HG02970 (cell line): ENCODE measurements around the gene OR52N5.
A peak's percentile ranks its signal among the peaks of the same experiment; 100 is the strongest.

Experiments used
- ATAC-seq: cut with Tn5 transposase; IDR thresholded peaks from one replicate; pipeline ENCODE4 v1.9.1; 2021; ENCODE audit warnings: mild to moderate bottlenecking, moderate library complexity, moderate number of reproducible peaks; ENCODE audit not compliant: unreplicated experiment, low FRiP score

The OR52N5 gene

DNA sequence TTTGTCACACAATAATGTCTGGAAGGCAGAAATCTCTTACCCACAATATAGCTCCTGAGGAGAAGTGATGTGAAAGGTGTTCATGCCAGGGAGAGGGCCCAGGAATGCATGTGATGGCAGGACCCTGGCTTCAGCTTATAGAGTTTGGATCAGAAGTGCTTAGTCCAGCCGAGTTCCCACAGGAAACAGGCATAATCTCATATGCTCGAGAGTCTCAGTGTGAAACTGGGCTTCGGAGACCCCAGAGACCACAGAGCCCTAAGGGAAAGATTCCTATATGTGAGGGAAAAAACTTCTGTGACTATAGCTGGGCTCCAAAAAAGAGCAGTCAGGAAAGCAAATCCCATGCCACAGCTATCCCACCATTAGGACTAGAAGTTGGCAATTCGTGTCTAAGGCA is at the start of gene OR52N5:
TSS of gene OR52N5 (minus strand) at position 101 of the 400 bp plus-strand sequence. CDS start 4,721 bp downstream, outside the sequence.
- no peak for ATAC-seq

DNA sequence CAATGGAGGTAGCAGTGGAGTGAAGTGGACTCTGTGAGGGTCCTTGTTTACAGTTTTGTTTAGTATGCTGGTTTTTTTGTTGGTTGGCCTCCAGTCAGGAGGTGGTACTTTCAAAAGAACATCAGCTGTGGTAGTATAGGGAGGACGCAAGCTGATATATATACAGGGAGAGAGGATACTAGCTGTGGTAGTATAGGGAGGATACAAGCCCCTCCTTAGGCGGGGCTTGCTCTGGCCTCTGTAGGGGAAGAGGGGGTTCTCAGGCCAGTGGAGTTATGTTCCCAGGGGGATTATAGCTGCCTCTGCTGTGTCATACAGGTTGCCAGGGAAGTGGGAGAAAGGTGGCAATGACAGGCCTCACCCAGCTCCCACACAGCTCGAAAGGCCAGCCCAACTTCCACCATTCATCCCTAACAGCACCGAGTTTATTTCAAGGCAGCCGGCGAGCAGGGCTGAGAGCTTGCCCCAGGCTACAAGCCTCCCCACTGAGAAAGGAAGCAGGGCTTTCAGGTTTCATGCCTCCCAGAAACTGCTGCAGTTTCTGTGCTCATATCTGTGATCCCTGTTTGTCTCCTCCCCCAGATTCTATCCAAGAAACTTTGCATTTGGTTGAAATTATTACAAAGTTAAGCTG is 48.2 kb upstream of the OR52N5 start:
- ATAC-seq = no peak

DNA sequence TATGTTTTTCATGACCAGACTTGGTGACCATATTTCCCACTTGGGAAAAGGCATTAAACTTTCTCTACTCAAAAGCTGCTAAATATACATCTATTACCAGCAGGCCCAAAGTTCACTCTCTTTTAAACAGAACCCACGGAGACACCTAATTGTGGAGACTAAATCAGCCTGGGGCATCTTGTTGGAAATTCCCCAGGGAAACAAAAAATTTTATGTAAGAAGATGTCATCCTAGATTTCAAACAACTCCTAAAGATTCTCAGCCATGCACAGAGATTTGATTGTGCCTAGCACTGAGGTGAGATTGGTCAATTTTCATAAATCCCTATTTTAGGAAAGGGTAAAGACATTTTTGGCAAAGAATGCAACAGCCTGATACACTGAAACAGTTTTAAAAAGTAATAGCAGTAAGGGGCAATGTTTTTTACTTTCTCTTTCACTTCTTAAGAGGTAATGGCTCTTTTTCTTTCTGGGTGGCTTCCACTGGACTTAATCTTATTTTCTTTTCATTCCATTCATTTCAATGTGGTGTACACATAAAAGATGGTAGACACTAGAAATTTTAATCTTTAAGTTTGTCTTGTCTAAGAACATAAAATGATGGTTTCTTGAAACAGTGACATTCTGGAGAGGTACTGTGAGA is 35.2 kb upstream of the OR52N5 start:
- no peak for ATAC-seq

DNA sequence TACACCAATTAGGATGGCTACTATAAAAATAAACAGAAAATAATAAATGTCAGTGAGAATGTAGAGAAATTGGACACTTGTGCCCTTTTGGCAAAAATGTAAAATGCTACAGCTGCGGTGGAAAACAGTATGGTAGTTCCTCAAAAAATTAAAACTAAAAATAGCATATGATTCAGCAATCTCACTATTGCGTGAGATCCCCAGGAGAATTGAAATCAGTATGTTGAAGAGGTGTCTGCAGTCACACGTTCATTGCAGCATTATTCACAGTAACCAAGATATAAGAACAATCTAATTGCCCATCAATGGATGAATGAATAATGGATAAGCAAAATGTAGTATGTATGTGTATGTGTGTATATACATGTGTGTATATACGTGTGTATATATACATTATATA is 32.4 kb upstream of the OR52N5 start:
- ATAC-seq = no peak

DNA sequence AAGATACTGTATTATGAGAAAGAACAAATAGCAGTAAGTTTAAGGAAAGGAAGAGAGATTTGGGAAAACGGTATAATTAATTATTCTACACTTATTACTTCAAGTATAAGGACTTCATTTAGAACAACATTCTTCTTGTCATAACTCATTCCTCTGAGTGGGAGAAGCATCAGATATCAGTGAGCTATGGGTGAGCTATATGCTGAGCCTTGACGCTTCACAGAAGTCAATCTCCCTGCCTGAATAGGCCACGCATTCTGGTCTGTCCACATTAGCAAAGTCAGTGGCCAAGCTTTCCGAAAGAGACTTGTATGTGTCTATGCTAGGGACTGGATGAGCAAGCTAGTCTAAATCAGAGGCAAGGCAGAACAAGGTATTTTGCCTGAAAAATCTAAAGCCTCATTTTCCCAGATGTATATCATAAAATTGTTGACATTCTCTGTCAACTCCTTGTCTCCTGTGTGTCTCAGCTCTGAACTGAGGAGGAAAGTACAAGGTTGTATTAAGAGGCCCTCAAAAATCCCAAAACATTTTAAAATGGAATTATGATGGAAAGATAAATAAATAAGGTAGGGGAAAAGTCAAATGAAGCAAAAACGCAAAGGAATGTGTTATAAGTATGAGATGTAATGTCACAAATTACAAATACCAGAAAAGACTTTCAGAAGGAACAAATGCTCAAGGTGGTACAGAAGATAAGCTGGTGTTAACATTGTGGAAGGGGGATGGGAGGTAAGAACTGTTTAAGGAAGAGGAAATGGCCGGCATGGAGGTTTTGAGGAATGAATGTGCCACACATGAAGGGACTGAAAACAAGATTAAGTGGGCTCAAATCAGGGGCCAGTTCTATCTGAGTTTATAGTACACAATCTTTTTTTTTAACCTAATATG is 27.0 kb upstream of the OR52N5 start:
- no peak for ATAC-seq

DNA sequence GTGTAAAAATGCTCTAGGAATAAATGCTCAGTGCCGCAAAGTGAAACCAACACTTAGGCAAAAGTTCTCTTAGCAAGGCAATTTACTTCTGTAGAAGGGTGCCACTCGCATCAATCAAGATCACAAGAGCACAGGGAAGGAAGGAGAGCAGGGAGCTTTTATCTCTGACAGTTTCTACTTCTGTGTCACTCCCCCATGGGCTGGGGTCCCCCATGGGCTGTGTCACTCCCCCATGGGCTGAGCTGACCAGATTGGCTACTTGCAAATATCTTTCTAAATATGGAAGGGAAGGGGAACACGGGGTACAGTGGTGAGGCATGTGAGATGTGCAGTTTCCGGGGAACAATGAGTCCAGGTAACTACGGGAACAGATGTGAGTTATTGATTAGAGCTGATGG is 26.0 kb upstream of the OR52N5 start:
- ATAC-seq = peak; percentile 18

DNA sequence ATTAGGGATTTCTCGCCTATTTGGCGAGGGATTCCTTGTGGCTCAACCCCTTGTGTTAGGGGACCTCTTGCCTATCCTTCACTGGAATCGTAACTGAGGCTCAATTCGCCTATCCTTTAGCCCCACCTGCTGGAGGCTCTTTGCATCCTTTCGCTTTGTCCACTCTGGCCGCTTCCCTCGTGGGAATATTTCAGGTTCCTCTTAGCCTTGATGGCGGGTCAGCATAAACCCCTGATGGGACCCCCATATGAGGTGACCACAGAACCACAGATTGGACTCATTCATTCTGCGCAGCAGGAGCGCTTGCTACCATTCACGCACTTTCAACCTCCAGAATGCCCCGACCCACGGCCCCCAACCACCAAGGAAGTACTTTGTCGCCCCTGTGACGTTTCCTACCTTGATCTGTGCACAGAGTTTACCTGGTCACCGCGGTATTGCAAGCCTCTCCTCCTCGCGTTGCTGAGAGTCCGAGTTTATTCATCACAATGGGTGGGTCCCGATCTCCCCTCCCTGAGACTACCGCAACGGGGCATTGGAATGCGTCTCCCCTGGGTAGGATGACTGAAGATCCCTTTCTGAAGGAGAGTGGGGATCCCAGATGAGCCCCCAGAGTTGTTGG is 25.5 kb upstream of the OR52N5 start, which contains the start of gene OR52N2:
TSS of gene OR52N2 (plus strand) at position 425 of the 622 bp plus-strand sequence. CDS start 11,412 bp downstream, outside the sequence.
- peak; percentile 80 for ATAC-seq

DNA sequence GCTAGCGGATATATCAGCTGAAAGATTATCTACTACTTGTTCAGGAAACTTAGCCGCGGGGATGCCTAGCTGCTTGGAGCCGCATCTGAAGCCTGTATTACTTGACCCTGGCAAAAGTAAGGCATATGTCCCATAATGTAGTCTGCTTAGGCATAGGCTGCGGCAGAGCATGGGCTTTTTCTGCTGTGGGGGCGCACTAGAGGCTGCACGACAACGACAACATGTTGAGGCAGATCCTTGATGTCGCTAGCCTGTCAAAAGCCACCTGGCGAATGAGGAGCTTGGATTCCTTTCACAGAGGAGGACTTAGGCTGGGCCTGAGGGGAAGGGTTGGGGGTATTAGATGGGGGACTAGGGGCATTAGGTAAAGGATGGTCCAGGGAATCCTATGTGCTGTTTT is 24.4 kb upstream of the OR52N5 start:
- ATAC-seq = no peak

DNA sequence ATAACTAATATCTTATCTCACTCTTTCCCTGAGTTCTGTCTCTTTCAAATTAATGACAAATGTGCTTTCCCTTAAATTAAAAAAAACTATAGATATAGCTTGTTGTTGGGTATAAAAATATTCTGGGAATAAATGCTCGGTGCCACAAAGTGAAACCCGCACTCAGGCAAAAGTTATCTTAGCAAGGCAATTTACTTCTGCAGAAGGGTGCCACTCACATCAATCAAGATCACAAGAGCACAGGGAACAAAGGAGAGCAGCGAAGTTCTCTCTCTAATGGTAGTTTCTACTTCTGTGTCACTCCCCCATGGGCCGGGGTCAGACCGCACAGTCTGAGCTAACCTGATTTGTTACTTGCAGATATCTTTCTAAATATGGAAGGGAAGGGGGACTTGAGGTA is 20.8 kb upstream of the OR52N5 start:
- no peak for ATAC-seq

DNA sequence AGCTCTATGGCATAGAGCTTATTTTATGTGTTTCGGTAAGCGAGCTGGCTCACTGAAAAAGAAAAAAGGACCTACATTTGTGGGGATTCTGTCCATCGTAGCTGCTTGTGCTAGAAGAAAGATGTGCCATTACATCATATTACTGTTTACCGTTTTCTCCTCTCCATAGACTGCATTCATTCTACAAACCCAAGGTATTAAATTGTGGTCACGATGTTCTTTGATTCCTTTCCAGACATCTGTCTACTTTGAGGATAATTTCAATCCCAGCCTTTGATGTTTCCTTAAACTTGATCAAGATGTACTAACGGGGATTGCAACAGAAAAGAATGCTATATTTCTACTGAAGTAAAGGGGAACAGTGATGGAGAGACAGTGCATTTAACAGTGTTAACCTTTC is 13.4 kb upstream of the OR52N5 start:
- no peak for ATAC-seq

DNA sequence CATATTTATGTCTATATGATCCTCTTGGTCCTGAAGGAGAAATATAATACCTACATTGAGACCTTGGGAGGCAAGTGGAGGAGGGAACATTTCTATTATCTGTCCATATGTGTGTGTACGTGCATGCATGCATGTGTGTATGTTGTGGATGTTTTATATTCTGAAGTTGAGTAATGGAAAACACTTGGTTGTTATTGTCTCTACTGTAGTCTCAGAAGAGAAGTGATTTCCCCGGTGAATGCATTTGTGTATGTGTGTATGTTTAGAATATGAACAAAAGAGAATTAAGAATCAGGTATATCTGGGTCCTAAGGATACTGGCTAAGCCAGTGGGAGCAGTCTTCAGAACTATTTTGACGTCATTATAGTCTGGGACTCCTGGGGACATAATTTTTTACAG is 8.0 kb upstream of the OR52N5 start, which contains the start of gene OR52N1:
TSS of gene OR52N1 (minus strand) at position 101 of the 400 bp plus-strand sequence. CDS start 2,449 bp downstream, outside the sequence.
- no peak for ATAC-seq

DNA sequence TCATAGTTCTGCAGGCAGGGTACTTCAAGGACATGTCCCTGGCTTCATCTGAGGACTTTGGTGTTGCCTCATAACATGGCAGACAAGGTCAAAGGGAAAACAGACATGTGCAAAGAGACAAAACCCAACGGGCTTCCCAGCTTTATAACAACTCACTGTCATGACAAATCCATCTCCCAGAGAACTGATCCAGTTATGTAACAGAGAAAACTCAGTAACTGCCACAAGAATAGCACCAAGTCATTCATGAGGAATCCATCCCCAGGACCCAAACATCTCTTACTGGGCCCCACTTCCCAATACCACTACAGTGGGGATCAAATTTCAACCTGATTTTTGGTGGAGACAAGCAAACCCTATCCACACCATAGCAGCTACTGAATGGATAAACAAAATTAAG is 16.1 kb downstream of the OR52N5 start:
- no peak for ATAC-seq

DNA sequence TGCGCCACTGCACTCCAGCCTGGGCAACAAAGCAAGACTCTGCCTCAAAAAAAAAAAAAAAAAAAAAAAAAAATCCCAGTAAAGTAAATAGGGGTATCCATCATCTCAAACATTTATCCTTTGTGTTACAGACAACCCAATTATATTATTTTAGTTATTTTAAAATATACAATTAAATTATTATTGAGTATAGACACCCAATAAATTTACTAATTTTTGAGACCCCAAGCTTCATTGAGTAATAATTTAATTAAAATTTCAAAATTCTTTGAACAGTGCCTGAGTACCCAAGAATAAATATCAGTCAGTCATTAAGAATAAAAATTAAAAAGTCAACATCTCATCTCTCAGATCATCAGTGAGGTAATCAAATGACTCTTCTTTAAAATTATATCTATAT is 29.2 kb downstream of the OR52N5 start, which contains the start of gene OR52N4:
TSS of gene OR52N4 (plus strand) at position 301 of the 400 bp plus-strand sequence. CDS start 498 bp downstream, outside the sequence.
- ATAC-seq = no peak

DNA sequence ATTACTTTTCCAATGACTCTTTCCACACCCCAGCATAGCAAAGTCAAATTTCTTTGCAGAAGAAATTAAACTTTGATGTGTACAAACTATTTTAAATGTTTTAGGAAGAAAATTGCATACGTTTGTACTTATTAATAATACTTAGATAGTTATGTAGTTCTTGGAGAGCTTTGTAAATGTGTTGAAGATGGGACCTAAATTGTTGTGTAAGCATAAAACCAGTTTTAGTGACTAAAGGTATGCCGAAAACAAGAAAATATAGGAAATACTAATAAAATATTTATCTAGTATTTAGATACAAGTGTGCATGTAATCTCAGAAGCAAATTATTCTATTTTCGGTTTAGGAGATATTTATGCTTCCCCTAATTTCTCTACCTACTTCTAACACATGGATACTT is 33.3 kb downstream of the OR52N5 start:
- ATAC-seq = no peak

DNA sequence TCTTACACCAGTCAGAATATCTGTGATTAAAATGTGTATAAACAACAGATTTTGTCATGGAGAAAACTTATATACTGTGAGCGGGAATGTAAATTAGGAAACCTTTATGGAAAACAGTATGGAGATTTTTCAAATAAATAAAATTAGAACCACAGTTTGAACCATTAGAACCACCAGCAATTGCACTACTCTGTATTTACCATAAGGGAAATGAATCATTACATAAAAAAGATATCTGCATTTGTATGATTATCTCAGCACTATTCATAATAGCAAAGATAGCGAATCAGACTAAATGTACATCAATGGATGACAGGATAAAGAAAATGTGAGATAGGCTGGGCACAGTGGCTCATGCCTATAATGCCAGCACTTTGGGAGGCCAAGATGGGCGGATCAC is 36.5 kb downstream of the OR52N5 start:
- no peak for ATAC-seq

DNA sequence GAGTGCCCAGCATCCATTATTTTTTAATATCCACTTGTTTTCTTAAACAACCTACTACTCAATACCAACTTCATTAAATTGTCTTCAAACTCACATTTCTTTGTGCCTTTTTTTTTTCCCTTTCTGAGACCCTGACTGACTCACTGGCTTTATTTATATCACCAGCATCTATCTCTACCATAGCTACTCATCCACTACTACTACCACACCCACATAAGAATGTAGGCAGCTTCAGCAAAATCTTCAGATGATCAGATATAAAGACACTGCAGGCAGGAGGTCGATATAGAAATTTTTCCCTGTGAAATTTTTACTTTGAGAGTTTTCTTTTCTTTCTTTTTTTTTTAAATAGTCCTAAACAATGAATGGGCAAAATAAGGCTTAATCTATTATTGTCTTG is 44.7 kb downstream of the OR52N5 start:
- ATAC-seq = no peak

DNA sequence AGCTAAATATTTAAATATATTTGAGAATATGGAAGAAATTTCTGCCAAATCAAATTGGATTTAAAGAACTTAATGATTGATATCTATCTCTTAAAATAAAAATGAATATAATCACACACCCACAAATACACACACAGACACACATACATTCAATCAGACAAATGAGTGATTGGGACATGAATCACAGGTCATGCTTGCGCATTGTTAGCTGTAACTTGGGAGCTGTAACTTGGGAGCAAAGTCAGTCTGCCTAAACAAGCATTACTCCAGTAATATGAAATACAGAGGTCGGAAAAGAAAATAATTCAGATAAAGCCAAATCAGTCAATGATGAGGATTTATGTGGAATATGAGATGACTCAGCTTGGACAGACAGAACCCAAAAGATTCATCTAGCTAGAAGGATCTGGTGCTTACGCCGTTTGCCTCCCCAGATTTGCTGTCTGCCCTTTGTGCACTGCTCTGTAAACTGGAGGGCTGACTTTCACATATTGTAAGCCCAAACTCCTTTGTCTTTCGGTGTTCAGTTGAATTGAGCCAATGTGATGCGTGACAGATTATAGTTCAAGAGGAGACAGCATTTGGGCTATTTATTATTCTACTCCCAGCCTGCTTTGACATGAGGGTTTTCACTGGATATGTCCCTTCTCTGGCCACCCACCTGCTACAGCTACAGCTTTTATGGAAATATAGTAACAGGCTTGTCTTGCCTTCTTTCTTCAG is 45.3 kb downstream of the OR52N5 start:
- no peak for ATAC-seq

DNA sequence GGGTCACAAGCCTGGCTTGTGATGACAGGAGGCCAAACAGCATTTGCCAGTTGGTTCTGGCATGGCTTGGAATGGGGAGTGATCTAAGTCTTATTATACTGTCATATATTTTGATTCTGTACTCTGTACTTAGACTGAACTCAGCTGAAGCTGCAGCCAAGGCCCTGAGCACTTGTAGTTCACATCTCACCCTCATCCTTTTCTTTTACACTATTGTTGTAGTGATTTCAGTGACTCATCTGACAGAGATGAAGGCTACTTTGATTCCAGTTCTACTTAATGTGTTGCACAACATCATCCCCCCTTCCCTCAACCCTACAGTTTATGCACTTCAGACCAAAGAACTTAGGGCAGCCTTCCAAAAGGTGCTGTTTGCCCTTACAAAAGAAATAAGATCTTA is 46.1 kb downstream of the OR52N5 start:
- no peak for ATAC-seq

DNA sequence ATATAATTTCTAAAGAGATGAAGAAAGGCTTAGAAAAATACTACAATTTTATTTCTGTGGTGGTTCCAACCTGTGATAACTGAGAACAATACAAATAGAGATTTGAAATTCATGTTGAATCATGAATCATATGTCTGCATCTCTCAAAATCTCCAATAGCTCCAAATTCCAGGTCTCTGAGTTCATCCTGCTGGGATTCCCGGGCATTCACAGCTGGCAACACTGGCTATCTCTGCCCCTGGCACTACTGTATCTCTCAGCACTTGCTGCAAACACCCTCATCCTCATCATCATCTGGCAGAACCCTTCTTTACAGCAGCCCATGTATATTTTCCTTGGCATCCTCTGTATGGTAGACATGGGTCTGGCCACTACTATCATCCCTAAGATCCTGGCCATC is 46.8 kb downstream of the OR52N5 start, which contains the start of gene OR56B1:
TSS of gene OR56B1 (plus strand) at position 53 of the 400 bp plus-strand sequence. CDS start at position 122, 69 bp downstream.
- ATAC-seq = no peak

DNA sequence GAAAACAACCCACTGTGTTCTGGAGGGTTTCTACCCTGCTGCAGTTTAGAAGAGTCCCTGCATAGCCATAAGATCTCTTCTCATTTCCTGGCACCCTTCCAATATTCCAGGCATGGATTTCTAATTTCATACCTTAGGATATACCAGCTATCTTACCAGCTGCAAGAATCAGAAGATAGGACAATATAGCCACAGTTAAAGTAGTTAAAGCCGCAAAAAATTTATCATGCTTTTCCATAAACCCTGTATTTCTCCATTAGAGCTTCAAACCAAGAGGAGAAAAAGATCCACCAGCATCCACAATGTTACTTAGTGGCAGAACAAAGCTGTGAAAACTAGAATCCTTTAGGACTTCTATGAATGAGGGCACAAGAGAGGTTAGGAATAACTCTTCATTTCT is 55.5 kb downstream of the OR52N5 start:
- ATAC-seq = no peak
